GM10266 (cell line): Measurements from ENCODE around the gene TMEM11.

Source experiments
- DNase-seq: peaks from one replicate; pipeline ENCODE4 v3.0.0; 2012; ENCODE audit errors: extremely low spot score
- TF ChIP-seq, protein P1 (sequence below): IDR thresholded peaks from 2 replicates; pipeline ENCODE4 v1.5.1; 2012; ENCODE audit warnings: mild to moderate bottlenecking, low read depth; ENCODE audit not compliant: control insufficient read depth, insufficient read depth; ENCODE audit errors: missing control alignments

The TMEM11 gene

GRCh38 chr17:21157586-21158370 lies 56.2 kb downstream of the TMEM11 start:
- TF ChIP-seq, protein P1, sequence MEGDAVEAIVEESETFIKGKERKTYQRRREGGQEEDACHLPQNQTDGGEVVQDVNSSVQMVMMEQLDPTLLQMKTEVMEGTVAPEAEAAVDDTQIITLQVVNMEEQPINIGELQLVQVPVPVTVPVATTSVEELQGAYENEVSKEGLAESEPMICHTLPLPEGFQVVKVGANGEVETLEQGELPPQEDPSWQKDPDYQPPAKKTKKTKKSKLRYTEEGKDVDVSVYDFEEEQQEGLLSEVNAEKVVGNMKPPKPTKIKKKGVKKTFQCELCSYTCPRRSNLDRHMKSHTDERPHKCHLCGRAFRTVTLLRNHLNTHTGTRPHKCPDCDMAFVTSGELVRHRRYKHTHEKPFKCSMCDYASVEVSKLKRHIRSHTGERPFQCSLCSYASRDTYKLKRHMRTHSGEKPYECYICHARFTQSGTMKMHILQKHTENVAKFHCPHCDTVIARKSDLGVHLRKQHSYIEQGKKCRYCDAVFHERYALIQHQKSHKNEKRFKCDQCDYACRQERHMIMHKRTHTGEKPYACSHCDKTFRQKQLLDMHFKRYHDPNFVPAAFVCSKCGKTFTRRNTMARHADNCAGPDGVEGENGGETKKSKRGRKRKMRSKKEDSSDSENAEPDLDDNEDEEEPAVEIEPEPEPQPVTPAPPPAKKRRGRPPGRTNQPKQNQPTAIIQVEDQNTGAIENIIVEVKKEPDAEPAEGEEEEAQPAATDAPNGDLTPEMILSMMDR = no peak
- DNase-seq = no peak

DNA sequence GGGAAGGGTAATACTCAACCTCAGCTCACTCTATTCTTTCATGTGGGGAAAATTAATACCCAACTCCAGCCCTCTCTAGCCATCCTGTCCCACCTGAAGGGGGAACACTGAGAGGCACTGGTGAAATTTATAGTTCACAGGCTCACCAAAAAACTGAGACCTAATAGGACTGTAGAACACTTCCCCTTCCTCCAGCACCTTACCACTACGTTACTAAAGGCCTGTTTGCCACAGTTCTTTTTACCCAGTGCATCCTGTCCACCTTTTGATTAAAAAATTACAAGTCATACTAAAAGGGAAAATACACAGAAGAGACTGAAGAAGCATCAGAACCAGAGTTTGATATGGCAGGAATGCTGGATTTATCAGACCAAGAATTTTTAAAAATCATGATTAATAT lies 61.2 kb downstream of the TMEM11 start:
- TF ChIP-seq, protein P1 = no peak
- DNase-seq = no peak

DNA sequence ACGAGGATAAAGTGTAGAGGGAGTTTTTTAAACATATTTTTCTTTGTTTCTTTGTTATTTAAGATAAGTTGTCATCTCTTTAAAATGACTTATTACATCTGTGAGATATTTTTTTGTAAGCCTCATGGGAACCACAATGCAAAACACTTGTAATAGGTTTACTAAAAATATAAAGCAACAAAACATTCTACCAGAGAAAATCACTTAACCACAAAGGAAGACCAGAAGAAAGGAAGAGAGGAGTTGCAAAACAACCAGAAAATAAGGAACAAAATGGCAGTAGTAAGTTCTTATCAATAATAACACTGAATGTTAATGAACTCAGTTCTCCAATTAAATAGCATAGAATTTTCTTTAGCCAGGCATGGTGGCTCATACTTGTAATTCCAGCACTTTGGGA lies 64.3 kb downstream of the TMEM11 start:
- TF ChIP-seq, protein P1 = no peak
- no peak for DNase-seq
